RWPE1 (cell line): Measurements from ENCODE around the gene CD248.
A peak's percentile ranks its signal among the peaks of the same experiment; 100 is the strongest.

Experiments
- CTCF ChIA-PET: fragments of 350-600 bp; sonication (Branson Sonifier 250); formaldehyde crosslinking; extraction: SDS; loops from one replicate; lab custom pipeline; 2021; lab: Yijun Ruan, JAX
- POLR2A ChIA-PET: fragments of 400-600 bp; formaldehyde crosslinking; extraction: SDS; loops from one replicate; lab custom pipeline; 2020; ENCODE audit warnings: antibody characterized with exemption; ENCODE audit not compliant: low non-redundant PET; lab: Yijun Ruan, JAX
- DNase-seq: peaks from one replicate; pipeline ENCODE4 v3.0.0; 2012; ENCODE audit warnings: low spot score
- H3K27ac ChIP-seq: fragments of 450-650 bp; 2 replicates; pipeline ENCODE4 v1.5.1; 2017
- TF ChIP-seq, protein P1 (sequence below): fragments of 450-650 bp; conservative IDR thresholded peaks from 2 replicates; pipeline ENCODE4 v1.5.1; 2017; ENCODE audit warnings: low read depth, mild to moderate bottlenecking

The CD248 gene

DNA sequence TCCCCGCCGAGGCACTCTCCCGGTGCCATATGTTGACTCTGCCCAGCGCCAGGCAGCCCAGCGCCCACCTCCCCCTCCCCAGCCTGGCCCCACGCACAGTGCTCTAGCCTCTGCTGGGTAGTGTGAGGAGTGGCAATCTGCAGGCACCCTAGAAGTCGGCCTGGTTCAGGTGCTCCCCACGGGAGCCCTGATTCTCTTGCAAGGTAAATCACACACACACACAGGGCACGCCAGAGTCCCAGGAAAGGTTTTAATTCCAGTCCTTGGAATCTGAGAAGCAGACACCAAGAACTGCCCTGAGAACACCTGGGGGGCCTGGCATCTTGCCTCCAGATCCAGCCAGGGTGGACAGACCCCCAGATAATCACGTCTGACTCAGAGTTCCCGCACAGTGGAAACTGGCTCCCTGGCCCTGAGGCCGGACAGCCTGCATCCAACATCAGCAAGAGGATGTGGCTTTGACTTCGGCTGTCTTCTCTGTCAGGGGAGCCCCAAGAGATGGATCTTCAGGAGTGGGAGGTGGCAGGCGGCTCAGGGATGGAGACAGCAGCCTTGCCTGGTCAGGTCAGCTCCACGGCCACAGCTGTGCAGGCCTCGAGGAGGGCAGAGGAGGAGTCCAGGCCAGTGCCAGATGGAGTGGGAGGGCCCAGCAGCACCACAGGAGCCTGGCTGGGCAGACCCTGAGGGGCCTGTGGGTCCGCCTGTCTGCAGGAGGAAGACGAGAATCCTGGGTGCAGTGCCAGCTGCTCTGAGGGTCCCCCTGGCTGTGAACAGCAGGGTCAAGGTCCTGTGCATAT, 20.5 kb upstream of the CD248 start:
- ChIA-PET POLR2A (no interaction called here), CTCF (interaction anchor here (1.1 to 2.7 kb wide), 2 partner anchors 25 to 33 kb away, joined by 4 to 18 read pairs; no protein-coding TSS in a partner anchor)
- TF ChIP-seq, protein P1, sequence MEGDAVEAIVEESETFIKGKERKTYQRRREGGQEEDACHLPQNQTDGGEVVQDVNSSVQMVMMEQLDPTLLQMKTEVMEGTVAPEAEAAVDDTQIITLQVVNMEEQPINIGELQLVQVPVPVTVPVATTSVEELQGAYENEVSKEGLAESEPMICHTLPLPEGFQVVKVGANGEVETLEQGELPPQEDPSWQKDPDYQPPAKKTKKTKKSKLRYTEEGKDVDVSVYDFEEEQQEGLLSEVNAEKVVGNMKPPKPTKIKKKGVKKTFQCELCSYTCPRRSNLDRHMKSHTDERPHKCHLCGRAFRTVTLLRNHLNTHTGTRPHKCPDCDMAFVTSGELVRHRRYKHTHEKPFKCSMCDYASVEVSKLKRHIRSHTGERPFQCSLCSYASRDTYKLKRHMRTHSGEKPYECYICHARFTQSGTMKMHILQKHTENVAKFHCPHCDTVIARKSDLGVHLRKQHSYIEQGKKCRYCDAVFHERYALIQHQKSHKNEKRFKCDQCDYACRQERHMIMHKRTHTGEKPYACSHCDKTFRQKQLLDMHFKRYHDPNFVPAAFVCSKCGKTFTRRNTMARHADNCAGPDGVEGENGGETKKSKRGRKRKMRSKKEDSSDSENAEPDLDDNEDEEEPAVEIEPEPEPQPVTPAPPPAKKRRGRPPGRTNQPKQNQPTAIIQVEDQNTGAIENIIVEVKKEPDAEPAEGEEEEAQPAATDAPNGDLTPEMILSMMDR = no peak
- peak overlapping the region; percentile 100 for H3K27ac ChIP-seq
- no peak for DNase-seq

DNA sequence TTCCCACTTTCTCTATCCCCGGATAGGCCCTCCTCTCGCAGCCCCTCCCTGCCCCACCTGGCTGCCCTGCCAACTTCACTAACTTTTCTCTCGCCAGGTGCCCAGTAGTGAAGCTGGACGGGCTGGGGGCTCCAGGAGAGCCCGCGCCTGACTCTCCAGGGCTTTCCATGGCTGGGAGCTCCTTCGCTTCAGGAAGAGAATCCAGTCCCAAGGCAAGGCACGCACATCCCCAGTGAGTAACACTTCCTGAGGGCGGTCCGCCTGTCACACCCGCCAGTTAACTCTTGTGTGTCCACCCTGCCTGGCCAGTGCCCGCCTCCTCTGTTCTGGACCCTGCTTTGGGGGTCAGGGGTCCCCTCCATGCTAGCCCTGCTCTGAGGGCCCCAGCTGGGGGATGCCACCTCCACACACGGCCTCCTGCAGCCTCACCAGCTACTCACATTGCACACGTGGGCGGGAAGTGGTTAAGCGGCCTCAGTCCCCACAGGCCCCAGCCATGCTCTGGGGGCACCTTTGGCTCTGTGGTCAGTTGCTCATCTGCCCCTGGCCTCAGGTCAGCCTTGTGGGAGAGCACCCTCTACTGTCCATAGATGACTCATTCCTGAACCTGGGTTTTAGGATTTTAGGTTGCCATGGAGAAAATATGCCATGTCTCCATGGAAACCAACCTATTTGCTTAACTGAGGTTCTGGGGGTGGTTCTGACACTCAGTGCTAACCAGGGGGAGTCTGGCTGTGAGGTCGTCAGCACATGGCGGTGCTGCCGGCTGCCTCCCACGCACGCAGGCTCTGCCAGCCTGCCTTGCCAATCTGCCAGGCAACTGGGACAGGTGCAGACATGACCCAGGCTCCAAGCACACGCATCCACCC, 19.6 kb upstream of the CD248 start, which contains the start of gene RIN1:
Gene RIN1 (minus strand): TSS at position 201 of the 869 bp plus-strand sequence. CDS start 32 bp downstream, at position 169.
- CTCF ChIA-PET = interaction anchor here (0.6 to 3.4 kb wide), 4 partner anchors 24 to 52 kb away, joined by 3 to 22 read pairs (median 6); no protein-coding TSS in a partner anchor

DNA sequence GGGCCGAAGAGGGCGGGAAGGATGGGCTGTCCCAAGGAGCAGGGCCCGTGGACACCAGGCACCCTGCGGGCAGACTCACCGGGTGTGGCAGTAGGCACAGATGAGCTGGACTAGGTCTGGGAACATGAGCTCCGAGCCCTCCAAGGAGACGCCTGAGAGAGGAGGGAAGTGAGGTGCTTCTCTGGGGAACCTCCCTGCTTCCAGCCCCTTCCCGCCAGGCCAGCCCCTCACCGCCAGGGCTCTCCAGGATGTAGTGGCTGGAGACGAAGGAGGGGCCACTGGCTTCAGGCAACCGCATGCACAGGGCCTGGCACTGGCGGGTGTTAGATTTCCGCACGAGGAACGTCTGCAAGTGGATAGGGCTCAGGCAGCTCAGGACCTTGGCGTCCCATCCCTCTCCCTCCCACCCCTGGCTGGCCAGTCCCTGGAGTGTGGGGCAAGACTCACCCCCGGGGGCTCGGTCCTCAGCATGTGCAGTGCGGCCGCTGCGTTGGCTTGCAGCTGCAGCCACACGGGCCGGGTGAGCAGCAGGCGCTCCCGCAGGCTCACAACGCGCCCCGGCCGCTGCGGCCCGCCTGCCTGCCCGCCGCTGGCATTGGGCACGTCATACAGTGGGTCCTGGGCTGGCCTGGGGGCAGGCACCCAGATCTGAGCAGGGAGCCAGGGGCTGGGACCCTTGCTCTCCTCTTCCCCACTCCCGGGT, 18.8 kb upstream of the CD248 start:
- POLR2A ChIA-PET = interaction anchor here (1.1 to 1.4 kb wide), 3 partner anchors 9 to 13 kb away, joined by 3 to 8 read pairs (median 4); no protein-coding TSS in a partner anchor
- peak overlapping the region; percentile 100 for H3K27ac ChIP-seq
- CTCF ChIA-PET = interaction anchor here (0.6 to 3.4 kb wide), 6 partner anchors 9 to 53 kb away, joined by 3 to 22 read pairs (median 5); no protein-coding TSS in a partner anchor
- peak; percentile 26 for DNase-seq
- TF ChIP-seq, protein P1 = no peak

More for the DNA sequence above, 19.6 kb upstream of the CD248 start, which contains the start of gene RIN1:
- peak within 1 kb of the TSS; percentile 100 for H3K27ac ChIP-seq
- DNase-seq = peak; percentile 97
- TF ChIP-seq, protein P1 = peak; percentile 50
- POLR2A ChIA-PET = interaction anchor here (1.2 to 1.4 kb wide), 2 partner anchors 10 to 12 kb away, joined by 3 to 8 read pairs; no protein-coding TSS in a partner anchor

DNA sequence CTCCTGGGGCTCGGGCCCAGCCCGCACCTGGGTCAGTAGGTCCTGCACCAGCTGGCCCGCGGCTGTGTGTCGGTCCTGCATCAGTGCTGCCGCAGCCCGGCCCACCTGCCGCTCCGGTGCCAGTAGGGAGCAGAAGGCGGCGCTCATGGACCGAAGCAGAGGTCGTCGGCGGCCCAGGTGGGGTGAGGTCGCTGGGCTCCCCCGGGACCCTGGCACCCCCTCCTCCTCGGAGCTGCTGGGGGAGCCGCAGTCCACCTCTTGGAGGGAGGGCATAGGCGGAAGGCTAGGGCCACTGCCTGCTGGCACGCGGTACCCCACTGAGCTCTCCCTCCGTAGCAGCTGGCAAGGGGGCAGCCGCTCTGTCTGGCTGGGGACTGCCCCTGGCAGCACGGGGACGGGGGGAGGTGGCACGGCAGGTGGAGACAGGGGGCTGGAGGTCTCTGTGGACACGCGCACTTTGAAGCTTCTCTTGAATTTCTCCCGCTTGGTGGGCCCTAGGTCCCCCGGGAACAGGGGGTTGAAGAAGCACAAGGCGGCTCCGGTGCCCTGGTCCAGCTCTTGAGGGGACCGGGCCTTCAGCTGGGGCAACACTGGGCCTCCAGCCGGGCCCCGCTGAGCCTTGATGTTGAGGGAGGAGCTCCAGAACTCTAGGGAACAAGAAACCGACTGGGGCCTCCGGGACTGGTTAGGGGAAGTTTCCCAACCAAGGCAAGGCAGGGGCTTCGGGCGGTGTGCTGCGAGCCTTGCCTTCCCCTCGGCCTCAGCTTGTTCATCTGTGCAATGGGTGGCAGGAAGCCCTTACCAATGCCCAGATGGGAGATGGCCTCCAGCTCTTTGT, 18.0 kb upstream of the CD248 start:
- H3K27ac ChIP-seq = peak overlapping the region; percentile 100
- CTCF ChIA-PET = interaction anchor here (0.6 to 3.4 kb wide), 7 partner anchors 8 to 54 kb away, joined by 3 to 22 read pairs (median 5); no protein-coding TSS in a partner anchor
- TF ChIP-seq, protein P1 = no peak
- no peak for DNase-seq
- POLR2A ChIA-PET = interaction anchor here (0.6 to 1.4 kb wide), 5 partner anchors 8 to 13 kb away, joined by 3 to 8 read pairs (median 4); partner anchors contain the start of gene BRMS1

DNA sequence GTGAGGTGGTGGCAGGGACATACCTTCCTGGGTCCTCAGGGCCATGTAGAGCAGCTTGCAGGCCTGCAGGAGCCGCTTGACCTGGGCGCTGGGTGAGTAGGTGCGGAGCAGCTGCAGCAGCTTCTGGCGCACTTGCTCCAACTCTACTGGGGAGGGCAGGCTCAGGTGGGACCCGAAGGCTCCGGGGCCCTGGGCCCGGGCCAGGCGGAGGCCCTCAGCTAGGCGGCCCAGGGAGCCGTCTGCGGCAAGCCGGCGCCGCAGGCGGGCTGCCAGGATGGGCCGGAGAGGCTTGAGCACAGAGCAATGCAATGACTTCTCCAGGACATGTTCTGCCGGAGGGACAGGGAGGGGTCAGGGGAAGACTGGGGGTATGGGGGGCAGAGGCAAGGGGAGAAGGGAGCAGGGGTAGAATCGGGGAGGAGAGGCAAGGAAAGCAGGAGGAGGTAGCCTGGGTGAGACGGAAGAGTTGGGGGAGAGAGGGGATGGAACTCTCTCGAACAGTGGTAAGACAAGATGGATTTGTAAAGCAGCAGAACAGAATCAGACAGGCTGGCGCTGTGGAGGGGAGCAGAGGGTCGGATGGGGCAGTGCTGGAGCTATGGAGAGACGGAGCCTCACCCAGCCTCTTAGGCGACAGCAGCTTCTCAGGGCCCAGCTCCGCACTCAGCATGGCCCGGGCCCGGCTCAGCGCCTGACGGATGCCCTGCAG, 17.2 kb upstream of the CD248 start:
- CTCF ChIA-PET = interaction anchor here (0.6 to 3.4 kb wide), 4 partner anchors 10 to 55 kb away, joined by 3 to 22 read pairs (median 6); no protein-coding TSS in a partner anchor
- POLR2A ChIA-PET = interaction anchor here (0.6 kb wide), 1 partner anchor 11 kb away, joined by 4 read pairs; no protein-coding TSS in a partner anchor
- TF ChIP-seq, protein P1 = no peak
- no peak for DNase-seq
- H3K27ac ChIP-seq = peak overlapping the region; percentile 100
